Neuron (in vitro differentiated cells): ENCODE data around the gene CDADC1.

Experiments
- H2AFZ ChIP-seq: one replicate; pipeline ENCODE4 v1.6.1; 2013; ENCODE audit warnings: low read depth, mild to moderate bottlenecking, inconsistent platforms, low read length, moderate library complexity
- H3K27me3 ChIP-seq: one replicate; pipeline ENCODE4 v1.6.1; 2013; ENCODE audit warnings: low read length; ENCODE audit not compliant: insufficient read depth
- H3K36me3 ChIP-seq: one replicate; pipeline ENCODE4 v1.6.1; 2013; ENCODE audit warnings: low read length; ENCODE audit not compliant: insufficient read depth
- H3K4me1 ChIP-seq: one replicate; pipeline ENCODE4 v1.6.1; 2013; ENCODE audit warnings: low read length; ENCODE audit not compliant: insufficient read depth
- H3K4me3 ChIP-seq: 2 replicates; pipeline ENCODE4 v1.5.1; 2013; ENCODE audit warnings: mild to moderate bottlenecking, low read length, moderate library complexity
- H3K9me3 ChIP-seq: one replicate; pipeline ENCODE4 v1.6.1; 2013; ENCODE audit warnings: low read length

Gene CDADC1

GRCh38 chr13:49342454-49342853 lies 94.7 kb downstream of the CDADC1 start:
- H3K9me3 ChIP-seq = no peaks in the 10 kb centered on the region
- H3K27me3 ChIP-seq = no peaks in the 10 kb centered on the region
- H3K4me3 ChIP-seq = no peak overlapping the region
- no peak overlapping the region for H2AFZ ChIP-seq
- no peaks in the 10 kb centered on the region for H3K36me3 ChIP-seq
- no peaks in the 10 kb centered on the region for H3K4me1 ChIP-seq
